Endothelial cell (in vitro differentiated cells): ENCODE measurements around the gene SAFB2. TPM values are rescaled to one million over a fixed set of nuclear protein-coding genes. Genes with fewer than 3 reads are reported as not detected.
A peak's percentile ranks its signal among the peaks of the same experiment; 100 is the strongest.

Experiments used
- DNase-seq: peaks from one replicate; pipeline ENCODE4 v3.0.0; 2021; ENCODE audit warnings: low spot score
- H3K27ac Mint-ChIP-seq: one replicate; pipeline ENCODE4 v1.8.0; 2021; ENCODE audit warnings: mixed read lengths, inconsistent platforms; ENCODE audit not compliant: unreplicated experiment
- H3K27me3 Mint-ChIP-seq: one replicate; pipeline ENCODE4 v1.8.0; 2021; ENCODE audit warnings: mild to moderate bottlenecking, moderate library complexity, mixed read lengths, inconsistent platforms; ENCODE audit not compliant: unreplicated experiment
- H3K36me3 Mint-ChIP-seq: one replicate; pipeline ENCODE4 v1.8.0; 2021; ENCODE audit warnings: mild to moderate bottlenecking, low read depth, mixed read lengths, inconsistent platforms; ENCODE audit not compliant: unreplicated experiment
- H3K4me1 Mint-ChIP-seq: one replicate; pipeline ENCODE4 v1.8.0; 2021; ENCODE audit warnings: mild to moderate bottlenecking, mixed read lengths, inconsistent platforms; ENCODE audit not compliant: unreplicated experiment
- H3K4me3 Mint-ChIP-seq: one replicate; pipeline ENCODE4 v1.8.0; 2021; ENCODE audit warnings: mild to moderate bottlenecking, mixed read lengths, inconsistent platforms; ENCODE audit not compliant: unreplicated experiment
- H3K9me3 Mint-ChIP-seq: one replicate; pipeline ENCODE4 v1.8.0; 2021; ENCODE audit warnings: mixed read lengths, inconsistent platforms; ENCODE audit not compliant: unreplicated experiment
- CTCF ChIP-seq: fragments of 200-600 bp; sonication (generic); IDR thresholded peaks from one replicate; pipeline ENCODE4 v1.5.0; 2021; ENCODE audit warnings: antibody characterized with exemption; ENCODE audit not compliant: unreplicated experiment
- long read RNA-seq: library from polyadenylated mRNA; unstranded; transcript quantifications from one replicate; pipeline ENCODE4 v2.0.0, GENCODE V29; 2020; ENCODE audit not compliant: unreplicated experiment
- total RNA-seq: library from RNA; stranded (reverse); fragmentation: NEBNext Ultra II Directional; extraction: Animal tissue kit (Norgen Biotek cat#: 25700); gene quantifications from one replicate; pipeline ENCODE4 v1.2.1, GENCODE V29; 2021; ENCODE audit not compliant: unreplicated experiment

Gene SAFB2
- total RNA-seq: 85.5 TPM
- long read RNA-seq, partial matches to known transcripts: 14 of 21 reads
- long read RNA-seq, other reads (novel, unspliced or antisense): 7 of 21 reads

DNA sequence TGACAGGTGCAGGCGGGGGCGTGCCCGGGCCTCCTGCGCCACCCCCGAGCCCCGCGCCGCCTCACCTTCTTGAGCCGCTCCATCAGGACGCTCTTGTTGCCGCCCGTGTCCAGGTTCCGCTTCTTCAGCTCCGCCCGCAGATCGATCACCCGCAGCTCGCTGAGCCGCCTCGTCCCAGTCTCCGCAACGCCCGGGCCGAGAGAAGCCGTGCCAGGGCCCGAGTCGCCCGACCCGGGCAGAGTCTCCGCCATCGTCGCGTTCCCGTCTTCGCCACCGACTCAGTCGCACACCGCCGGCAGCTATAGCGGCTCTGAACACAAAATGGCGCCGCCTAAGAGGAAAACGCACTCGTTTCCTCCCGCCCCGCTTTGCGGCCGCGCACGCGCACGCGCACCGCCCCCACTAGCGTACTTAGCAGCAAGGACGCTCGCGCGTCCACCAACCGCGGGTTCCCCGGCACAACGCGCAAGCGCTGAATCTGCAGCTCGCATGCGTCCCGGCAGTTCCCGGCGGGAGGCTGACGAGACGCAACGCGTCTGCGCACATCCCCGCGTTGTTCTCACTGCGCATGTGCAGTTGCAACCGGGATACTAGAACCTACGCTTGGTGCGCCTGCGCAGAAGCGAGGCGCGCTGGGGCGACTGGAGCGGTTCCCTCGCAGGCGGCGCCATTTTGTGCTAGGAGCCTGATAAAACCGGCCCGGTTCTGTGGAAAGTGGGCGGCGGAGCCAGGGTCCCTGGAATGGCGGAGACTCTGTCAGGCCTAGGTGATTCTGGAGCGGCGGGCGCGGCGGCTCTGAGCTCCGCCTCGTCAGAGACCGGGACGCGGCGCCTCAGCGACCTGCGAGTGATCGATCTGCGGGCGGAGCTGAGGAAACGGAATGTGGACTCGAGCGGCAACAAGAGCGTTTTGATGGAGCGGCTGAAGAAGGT, at the start of gene SAFB2, which contains the start of gene SAFB:
Gene SAFB2 (minus strand): TSS at position 312 of the 932 bp plus-strand sequence. CDS start 61 bp downstream, at position 251.
Gene SAFB (plus strand): TSS at position 619 of the 932 bp plus-strand sequence. CDS start 123 bp downstream, at position 742.
- H3K27me3 Mint-ChIP-seq: peaks cover 23% of the 10 kb centered on the region
- peaks cover 52% of the 10 kb centered on the region for H3K4me1 Mint-ChIP-seq
- DNase-seq: peak; percentile 98
- H3K27ac Mint-ChIP-seq: peak within 1 kb of the TSS; percentile 97
- TF ChIP-seq CTCF: no peak
- no peaks in the 10 kb centered on the region for H3K9me3 Mint-ChIP-seq
- H3K4me3 Mint-ChIP-seq: peak within 1 kb of the TSS; percentile 100
- peaks cover 39% of the 10 kb centered on the region for H3K36me3 Mint-ChIP-seq

- H3K27ac Mint-ChIP-seq: peak overlapping the region; percentile 30
- peaks cover 39% of the 10 kb centered on the region for H3K36me3 Mint-ChIP-seq
- peaks cover 13% of the 10 kb centered on the region for H3K27me3 Mint-ChIP-seq
- no peak overlapping the region for H3K4me3 Mint-ChIP-seq
- H3K9me3 Mint-ChIP-seq: no peaks in the 10 kb centered on the region
- no peak for DNase-seq
- no peak for TF ChIP-seq CTCF
- peaks cover 13% of the 10 kb centered on the region for H3K4me1 Mint-ChIP-seq
These were observed 49.0 kb upstream of the SAFB2 start for GRCh38 chr19:5671600-5671999.

DNA sequence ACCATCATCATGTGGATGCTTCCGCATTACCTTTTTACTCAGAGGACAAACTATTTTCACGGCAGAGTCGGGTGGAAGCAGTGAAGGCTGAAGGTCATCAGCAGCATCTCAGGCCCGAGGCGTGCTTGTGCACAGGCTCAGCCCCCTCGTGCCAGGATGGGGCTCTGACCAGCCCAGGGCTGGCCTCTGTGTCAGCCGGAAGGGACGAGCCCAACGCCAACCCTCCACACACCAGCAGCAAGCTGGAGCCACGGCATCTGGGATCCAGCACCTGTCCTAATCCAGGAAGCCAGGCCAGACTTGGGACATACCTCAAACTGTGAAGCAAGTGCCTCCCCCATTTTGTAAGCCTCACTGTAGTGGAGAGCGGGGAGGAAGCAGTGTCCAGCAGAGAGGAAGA, 46.6 kb upstream of the SAFB2 start:
- Mint-ChIP-seq H3K27me3 (peaks cover 12% of the 10 kb centered on the region), H3K4me3 (no peak overlapping the region), H3K27ac (no peak overlapping the region), H3K36me3 (peaks cover 46% of the 10 kb centered on the region), H3K4me1 (no peaks in the 10 kb centered on the region), H3K9me3 (no peaks in the 10 kb centered on the region)
- no peak for TF ChIP-seq CTCF
- DNase-seq: no peak

GRCh38 chr19:5667751-5668271, 45.2 kb upstream of the SAFB2 start:
- no peak overlapping the region for H3K27ac Mint-ChIP-seq
- no peaks in the 10 kb centered on the region for H3K4me1 Mint-ChIP-seq
- TF ChIP-seq CTCF: no peak
- peak overlapping the region; percentile 79 for H3K4me3 Mint-ChIP-seq
- peaks cover 46% of the 10 kb centered on the region for H3K36me3 Mint-ChIP-seq
- H3K27me3 Mint-ChIP-seq: peaks cover 5% of the 10 kb centered on the region
- H3K9me3 Mint-ChIP-seq: no peaks in the 10 kb centered on the region
- no peak for DNase-seq
